Activated CD4-positive, alpha-beta T cell treated with anti-CD3 and anti-CD28 coated beads, Interleukin-2, amount 50 U/mL, for 1 hour (primary cell): ENCODE results near the gene SMIM1.

Experiments used
- DNase-seq: peaks from one replicate; pipeline ENCODE4 v3.0.0-alpha.2; 2020

Gene SMIM1

GRCh38 chr1:3759796-3760195 is 12.8 kb upstream of the SMIM1 start:
- DNase-seq = no peak

DNA sequence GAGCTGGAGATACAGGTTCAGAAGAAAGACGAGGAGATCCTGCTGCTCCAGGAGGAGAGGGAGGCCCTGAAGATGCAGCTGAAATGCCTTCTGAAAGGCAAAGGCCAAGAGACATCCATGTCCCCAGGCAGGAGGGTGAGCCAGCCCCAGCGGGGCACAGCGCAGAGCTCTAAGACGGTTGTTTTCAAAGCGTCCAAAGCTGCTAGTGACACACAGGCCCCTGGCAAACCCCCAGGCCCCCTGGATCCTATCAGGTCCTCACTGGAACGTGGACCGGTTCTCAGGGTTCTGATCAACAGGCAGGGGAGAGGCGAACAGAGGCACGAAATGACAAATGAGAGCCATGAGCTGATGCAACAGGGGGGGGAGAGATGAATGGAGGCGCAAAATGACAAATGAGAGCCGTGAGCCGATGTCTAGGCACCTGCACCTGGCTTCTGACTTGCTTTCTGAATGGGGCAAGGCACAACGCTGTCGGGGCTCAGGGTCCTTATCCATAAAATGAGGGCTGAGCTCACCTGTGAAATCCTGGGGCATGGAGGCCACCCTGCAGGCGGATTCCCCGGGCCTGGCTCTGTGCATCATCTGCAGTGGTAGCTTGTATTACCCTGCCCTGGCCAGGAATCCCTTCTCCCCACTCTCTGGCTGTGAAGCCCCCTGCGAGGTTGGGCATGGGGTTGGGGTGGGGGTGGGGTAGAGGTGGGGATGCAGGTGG is 11.1 kb upstream of the SMIM1 start:
- DNase-seq = no peak

- no peak for DNase-seq
These were observed 10.2 kb upstream of the SMIM1 start for GRCh38 chr1:3762151-3762872.

- no peak for DNase-seq
These were observed 9.7 kb upstream of the SMIM1 start for GRCh38 chr1:3762873-3763228.

DNA sequence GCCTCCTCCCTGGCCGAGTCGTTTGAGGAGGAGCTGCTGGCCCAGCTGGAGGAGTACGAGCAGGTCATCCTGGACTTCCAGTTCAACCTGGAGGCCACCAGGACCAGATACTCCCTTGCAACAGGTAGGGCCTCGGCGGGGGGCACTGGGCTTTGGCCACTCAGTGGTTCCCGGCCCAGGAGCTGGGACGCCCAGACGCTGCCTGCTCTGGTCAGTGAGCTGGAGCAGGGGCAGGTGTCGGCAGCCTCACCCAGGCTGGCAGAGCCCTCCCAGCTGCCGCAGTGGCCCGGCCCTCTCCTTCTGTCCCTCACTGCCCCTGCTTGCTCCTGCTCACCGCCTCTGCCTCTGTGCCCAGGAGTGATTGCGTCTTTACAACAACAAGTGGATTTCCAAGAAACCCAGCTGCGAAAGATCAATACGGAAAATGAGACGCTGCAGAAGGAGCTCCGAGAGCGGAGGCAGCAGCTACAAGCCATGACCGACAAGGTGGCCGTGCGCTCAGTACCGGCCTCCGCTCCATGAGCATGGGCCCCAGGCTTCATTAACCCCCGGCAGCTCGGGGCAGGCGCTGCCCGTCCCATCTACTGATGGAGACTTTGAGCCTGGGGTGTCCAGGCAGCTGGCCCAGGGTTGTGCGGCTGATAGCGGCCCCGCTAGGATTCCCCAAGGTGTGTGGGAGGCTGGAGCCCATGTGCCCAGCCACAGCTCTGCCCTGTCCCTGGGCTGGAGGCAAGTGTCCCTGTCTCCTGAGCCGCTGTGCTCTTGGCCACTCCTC is 9.0 kb upstream of the SMIM1 start:
- DNase-seq = no peak

GRCh38 chr1:3767328-3767925 is 5.1 kb upstream of the SMIM1 start:
- DNase-seq = no peak

- no peak for DNase-seq
These were observed 3.6 kb upstream of the SMIM1 start for GRCh38 chr1:3768811-3769390.

GRCh38 chr1:3770047-3770765 is 2.3 kb upstream of the SMIM1 start:
- DNase-seq = no peak

- no peak for DNase-seq
These were observed 1.2 kb upstream of the SMIM1 start for GRCh38 chr1:3771108-3772026.

- DNase-seq = peak; percentile 85
These were observed 378 bp upstream of the SMIM1 start for GRCh38 chr1:3772027-3772714.

GRCh38 chr1:3773572-3774275 is 1.2 kb downstream of the SMIM1 start:
- no peak for DNase-seq

GRCh38 chr1:3774276-3774945 is 1.9 kb downstream of the SMIM1 start:
- no peak for DNase-seq

DNA sequence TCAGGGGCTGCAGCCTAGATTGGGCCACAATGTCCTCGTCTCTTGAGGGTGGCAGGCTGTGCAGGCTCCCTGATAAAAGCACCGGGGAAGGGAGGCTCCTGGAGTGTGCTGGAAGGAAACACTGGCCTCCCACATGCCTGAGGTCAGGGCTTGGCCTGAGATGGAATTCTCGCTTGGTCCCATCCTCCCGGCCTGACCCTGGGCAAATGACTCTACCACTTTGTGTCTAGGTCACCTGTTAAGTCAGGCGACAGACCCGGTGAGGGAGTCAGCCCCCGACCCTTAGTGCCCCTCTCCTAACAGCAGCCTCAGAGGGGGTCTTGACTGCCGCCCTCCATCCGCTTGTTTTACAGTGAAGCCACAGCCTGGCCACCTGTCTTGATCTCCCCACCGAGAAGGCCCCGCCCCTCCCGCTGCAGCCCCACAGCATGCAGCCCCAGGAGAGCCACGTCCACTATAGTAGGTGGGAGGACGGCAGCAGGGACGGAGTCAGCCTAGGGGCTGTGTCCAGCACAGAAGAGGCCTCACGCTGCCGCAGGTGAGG is 2.5 kb downstream of the SMIM1 start:
- DNase-seq = no peak

DNA sequence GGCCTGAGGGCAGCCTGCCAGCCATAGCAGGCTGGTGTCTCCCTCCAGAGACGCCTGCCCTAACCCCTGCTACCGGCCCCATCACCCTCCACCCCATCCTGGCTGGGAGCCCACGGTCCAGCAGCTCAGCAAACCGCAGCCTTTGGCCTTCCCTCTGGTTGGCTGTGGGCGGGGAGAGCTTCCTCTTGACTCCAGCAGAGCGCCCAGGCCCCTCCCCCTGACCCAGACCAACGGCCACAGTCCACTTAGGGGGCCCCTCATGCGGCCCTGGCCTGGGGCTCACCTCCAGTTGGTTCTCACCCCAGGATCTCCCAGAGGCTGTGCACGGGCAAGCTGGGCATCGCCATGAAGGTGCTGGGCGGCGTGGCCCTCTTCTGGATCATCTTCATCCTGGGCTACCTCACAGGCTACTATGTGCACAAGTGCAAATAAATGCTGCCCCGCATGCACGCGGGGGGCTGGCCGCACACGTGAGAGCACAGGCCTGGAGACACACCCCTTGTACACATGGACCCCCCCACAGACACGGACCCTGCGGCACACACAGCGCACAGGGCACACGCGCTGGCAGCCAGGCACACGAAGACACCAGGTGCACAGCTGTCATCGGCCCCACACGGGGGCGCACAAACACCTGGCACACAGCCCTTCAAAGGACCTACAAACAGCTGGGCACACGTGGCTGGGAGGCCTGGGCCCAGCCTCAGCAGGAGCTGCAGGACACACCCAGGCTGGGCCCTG is 3.1 kb downstream of the SMIM1 start:
- peak; percentile 53 for DNase-seq

DNA sequence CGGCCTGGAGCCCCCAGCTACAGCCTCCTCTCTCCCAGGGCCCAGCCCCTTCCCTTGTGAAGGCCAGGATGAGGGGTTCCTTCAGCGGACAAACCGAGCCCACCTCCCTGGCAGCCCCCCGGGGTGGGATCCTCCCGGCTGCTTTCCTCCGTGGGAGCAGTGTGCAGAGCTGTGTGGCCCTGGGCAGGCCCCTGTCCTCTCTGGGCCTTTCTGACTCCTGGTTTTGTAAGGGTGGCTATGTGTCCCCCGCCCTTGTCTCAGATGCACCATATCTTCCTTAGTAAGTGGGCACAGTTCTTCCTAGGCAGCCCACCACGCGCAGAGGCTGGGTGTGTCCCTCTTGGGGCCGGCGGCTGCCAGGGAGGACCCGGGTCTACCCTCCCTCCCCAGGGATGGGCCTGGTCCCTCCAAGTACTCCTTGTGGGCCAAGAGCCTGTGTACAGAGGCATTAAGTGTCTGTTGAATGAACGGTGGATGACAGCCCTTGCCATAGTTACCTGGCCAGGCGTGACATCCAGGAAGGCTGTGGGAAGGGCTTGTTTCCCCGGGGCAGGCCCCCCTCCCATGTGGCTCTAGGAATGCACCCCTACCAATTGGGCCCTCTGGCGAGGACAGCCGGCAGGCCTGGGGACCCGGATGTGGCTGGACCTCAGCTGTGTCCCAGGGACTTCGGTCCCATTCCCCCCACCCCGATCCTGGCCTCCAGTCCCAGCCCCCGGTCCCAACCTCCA is 3.8 kb downstream of the SMIM1 start:
- DNase-seq = no peak

DNA sequence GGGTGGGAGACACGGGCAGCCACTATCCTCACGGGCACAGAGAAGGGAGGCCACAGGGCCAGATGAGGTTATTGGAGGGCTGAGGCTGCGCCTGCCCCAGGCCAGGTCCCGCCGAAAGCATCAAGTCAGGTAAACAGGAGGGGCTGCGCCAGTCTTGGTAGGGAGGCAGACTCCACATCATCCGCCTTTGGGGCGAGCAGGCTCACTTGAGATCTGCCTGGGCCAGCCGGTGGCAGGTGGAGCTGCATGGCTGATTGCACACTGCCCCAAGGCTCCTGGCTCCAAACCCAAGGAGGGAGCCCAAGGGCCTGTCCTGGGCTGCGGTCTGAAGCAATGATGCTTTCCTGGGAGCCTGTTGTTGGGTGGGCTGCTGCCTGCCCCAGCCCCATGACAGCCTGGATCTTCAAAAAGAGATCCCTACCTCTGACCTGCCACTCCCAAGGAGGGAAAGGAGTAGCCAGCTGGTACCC is 4.6 kb downstream of the SMIM1 start:
- no peak for DNase-seq
